Measurements from ENCODE around the gene ZNF253. TPM values are rescaled to one million over a fixed set of nuclear protein-coding genes. Genes with fewer than 3 reads are reported as not detected.

ZNF253 gene
- total RNA-seq, 1 experiment from 2014 or later = not detected

- ChIA-PET RAD21 (ENCODE audit: low non-redundant PET in 1 of 2, low total read pairs in 2 of 2, uncharacterized antibody in 2 of 2, unreplicated experiment in 2 of 2) (no interaction called here), POLR2A (no interaction called here), CTCF (no interaction called here)
- DNase-seq (ENCODE audit: low read depth, low spot score) (no peak), ATAC-seq (no peak)
- Histone ChIP-seq H3K79me2 (ENCODE audit: insufficient read depth, low read length) (no peaks in the 10 kb centered on the region), H2AFZ (ENCODE audit: low read depth, low read length, poor library complexity, severe bottlenecking) (no peak overlapping the region), H4K20me1 (ENCODE audit: insufficient read depth) (no peaks in the 10 kb centered on the region), H3K9me2 (ENCODE audit: insufficient read depth) (no peaks in the 10 kb centered on the region), H3K9ac (ENCODE audit: low read length) (no peak overlapping the region), H3K36me3 (ENCODE audit: control insufficient read depth in 1 of 2, insufficient read depth in 2 of 2, low read length in 2 of 2) (no peaks in the 10 kb centered on the region), H3K4me2 (ENCODE audit: low read length) (no peak overlapping the region), H3K4me3 (replicated peaks in 1 of 2; ENCODE audit: low read depth in 1 of 2, low read length in 2 of 2) (no peak overlapping the region), H3K27me3 (ENCODE audit: insufficient read depth, low read length) (no peaks in the 10 kb centered on the region), H3K9me3 (ENCODE audit: control insufficient read depth in 1 of 2, insufficient read depth in 1 of 2, low read depth in 1 of 2, low read length in 2 of 2) (peaks cover 3% of the 10 kb centered on the region in 2 experiments; a peak in 2 of 4 replicates), H3K27ac (ENCODE audit: low read depth, low read length) (no peak overlapping the region), H3K4me1 (ENCODE audit: control insufficient read depth in 1 of 2, insufficient read depth in 2 of 2, low read length in 2 of 2) (no peaks in the 10 kb centered on the region)
- no TSS peak for BruUV-seq (replicated peaks)
- TF ChIP-seq POLR2A (IDR thresholded peaks at IDR 0.05; ENCODE audit: borderline replicate concordance, extremely low read depth, insufficient read depth, insufficient read length) (no peak), ATF3 (IDR thresholded peaks at IDR 0.05) (no peak), EZH2phosphoT487 (IDR thresholded peaks at IDR 0.05; ENCODE audit: borderline replicate concordance) (no peak), ZFX (IDR thresholded peaks at IDR 0.05) (no peak), EGR1 (IDR thresholded peaks at IDR 0.05; ENCODE audit: low read depth) (no peak), SIN3A (IDR thresholded peaks at IDR 0.05; ENCODE audit: low read depth) (no peak), RAD21 (IDR thresholded peaks at IDR 0.05; ENCODE audit: low read depth) (no peak), YY1 (IDR thresholded peaks at IDR 0.05; ENCODE audit: extremely low read depth, insufficient replicate concordance, low read depth, low read length) (no peak), CTCF (IDR thresholded peaks at IDR 0.05 in 2 of 3, conservative IDR thresholded peaks at IDR 0.05 in 1 of 3; ENCODE audit: borderline replicate concordance in 1 of 3, insufficient read depth in 1 of 3, low read depth in 2 of 3, low read length in 2 of 3) (no peak), TCF7L2 (IDR thresholded peaks at IDR 0.05; ENCODE audit: borderline replicate concordance, extremely low read depth, insufficient read depth, insufficient read length) (no peak), JUND (IDR thresholded peaks at IDR 0.05) (no peak), SRF (IDR thresholded peaks at IDR 0.05; ENCODE audit: low read depth) (no peak)
- intact Hi-C loops (cut with micrococcal nuclease) = no loop called here
Measured at GRCh38 chr19:19823916-19824315, 41.8 kb upstream of the ZNF253 start.

All from HCT116 (cell line).